Measurements from ENCODE around the gene SLX4IP. TPM values are rescaled to one million over a fixed set of nuclear protein-coding genes. Genes with fewer than 3 reads are reported as not detected.

The SLX4IP gene
- total and polyA plus RNA-seq, 7 donors, result 0.20 to 1.9 (median 0.86) TPM

DNA sequence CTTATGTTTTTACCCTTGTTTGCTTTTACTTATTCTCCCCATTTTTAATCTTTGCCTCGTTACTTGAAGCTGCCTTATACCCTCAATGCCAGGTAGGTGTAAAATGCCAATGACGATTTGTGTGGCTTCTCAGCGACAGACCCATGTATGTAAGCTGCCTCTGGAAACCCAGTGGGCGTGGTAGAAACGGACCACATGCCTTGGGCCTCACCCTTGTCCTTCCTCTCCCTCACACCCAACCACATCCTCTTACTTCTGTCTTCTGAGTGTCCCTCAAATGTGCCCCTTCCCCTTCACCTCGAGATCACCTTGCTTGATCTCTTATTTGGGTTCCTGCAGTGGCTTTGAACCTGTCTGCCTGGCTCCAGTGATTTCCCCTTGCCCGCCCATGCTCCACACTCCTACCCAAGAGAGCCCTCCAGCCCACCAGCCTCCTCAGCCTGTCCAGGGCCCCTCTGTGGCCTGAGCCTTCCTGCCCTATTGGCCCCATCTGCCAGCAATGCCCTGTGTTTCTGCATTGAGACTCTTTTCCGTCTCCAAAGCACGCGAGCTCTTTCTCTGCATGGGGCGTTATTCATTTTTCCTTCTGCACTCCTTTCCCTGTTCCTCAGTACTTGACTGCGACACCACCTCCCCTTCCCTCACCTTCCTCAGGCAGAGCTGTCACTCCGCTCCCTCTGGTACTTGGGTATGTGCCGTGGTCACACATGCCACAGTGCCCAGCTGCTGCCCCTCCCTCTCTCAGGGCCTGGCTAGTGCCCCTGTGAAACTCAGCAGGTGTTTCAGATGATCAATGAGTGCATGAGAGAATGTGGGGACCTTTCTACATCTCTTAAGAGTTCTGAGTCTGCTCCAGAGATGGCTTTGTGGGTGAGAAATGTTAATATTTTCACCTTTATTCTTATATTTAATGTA, 115.4 kb downstream of the SLX4IP start:
- DNase-seq, result no peak
- no peaks in the 10 kb centered on the region for H3K36me3 ChIP-seq (ENCODE audit: insufficient read depth in 1 of 2, low read depth in 1 of 2)
- peaks cover 3% of the 10 kb centered on the region for H3K4me1 ChIP-seq
- no peaks in the 10 kb centered on the region for H3K27me3 ChIP-seq (ENCODE audit: insufficient read depth in 3 of 3, low read length in 2 of 3)
- ATAC-seq, result no peak
- H3K27ac ChIP-seq, result no peak overlapping the region
- intact Hi-C loops (cut with DNase I), result loop anchor here (5.0 to 10.0 kb wide), 3 partner anchors 654 to 992 kb away; no protein-coding TSS in a partner anchor
- WGBS, 3 donors, result 91 to 94% (median 94%) methylated on average over 14 of the region's 14 CpGs
- no peak overlapping the region for H3K4me3 ChIP-seq
- TF ChIP-seq, protein P1, sequence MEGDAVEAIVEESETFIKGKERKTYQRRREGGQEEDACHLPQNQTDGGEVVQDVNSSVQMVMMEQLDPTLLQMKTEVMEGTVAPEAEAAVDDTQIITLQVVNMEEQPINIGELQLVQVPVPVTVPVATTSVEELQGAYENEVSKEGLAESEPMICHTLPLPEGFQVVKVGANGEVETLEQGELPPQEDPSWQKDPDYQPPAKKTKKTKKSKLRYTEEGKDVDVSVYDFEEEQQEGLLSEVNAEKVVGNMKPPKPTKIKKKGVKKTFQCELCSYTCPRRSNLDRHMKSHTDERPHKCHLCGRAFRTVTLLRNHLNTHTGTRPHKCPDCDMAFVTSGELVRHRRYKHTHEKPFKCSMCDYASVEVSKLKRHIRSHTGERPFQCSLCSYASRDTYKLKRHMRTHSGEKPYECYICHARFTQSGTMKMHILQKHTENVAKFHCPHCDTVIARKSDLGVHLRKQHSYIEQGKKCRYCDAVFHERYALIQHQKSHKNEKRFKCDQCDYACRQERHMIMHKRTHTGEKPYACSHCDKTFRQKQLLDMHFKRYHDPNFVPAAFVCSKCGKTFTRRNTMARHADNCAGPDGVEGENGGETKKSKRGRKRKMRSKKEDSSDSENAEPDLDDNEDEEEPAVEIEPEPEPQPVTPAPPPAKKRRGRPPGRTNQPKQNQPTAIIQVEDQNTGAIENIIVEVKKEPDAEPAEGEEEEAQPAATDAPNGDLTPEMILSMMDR (IDR thresholded peaks at IDR 0.05), result no peak
- no peaks in the 10 kb centered on the region for H3K9me3 ChIP-seq

DNA sequence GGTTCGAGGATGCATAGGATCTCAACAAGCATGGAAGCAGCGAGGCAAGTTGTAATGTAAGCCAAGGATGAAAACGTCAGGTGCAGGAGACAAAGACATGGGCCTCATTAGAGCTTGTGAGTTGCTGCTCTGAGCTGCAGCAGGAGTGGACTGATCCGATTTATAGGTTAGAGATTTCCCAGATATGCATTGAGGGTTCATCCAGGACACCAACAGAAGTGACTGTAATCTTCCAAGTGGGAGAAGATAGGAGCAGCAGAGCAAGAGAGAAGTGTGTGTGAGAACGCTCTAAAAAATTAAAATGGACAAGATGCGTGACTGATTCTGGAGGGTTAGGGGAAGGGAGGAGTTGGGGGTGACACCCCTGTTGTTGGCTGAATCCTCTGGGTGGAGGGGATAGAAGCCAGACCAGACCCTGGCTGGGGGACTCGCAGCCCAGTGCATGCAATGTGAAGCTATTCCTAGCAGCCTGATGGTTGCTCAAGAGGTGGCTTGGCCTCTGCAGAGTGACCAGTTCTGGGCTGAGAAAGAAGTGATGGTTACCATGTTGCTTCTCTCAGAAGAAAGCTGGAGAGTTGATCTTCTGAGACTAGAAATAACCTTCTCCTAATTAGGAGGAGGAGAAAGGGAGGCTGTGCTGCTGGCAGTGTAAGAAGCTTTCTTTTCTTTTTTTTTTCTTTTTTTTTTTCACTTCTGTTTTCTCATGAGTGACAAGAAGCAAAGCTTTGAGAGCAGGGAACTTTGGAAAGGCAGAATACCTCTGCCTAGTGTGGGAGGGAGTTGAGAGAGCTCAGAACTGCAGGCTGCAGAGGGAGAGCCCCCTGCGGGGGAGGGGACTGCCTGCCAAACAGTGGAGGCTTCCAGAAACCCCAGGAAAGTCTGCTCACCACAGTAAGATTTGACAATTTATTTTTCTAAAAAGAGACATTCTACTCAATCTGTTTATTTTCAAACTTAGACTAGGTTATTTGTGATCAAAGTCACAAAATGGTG, 116.9 kb downstream of the SLX4IP start:
- peak in 1 of 4 donors; percentile 54 for ATAC-seq
- 82 to 84% (median 83%) methylated on average over 8 of the region's 8 CpGs for WGBS, 3 donors
- intact Hi-C loops (cut with DNase I), result loop anchor here (1.0 to 10.0 kb wide), 5 partner anchors 653 to 993 kb away; no protein-coding TSS in a partner anchor

DNA sequence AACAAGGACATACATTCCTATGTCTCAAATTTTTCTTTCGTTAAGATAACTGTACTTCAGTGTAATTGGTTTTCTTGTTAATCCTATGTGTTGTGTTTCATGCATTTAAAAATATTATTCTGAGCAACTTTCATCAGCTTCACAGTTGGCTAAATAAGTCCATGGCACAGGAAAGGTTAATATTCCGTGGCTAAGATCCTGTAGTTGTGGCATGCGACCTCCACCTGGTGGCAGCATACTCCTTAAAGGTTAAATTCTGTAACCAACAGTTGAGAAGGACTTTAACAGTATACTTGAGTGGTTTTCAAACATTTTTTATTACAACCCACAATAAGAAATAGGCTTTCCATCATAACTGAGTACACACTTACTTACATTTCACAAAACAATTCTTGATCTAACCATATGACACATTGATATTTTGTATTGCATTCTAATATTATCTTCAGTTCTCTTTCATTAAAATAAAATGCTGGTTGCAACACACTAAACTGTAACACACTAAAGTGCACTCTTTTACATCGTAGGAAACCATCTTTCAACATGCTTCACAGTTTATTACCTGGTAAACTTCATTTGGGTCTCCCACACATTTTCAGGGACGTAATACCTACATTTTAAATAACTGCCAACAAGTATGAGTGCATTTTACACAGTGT, 118.3 kb downstream of the SLX4IP start:
- TF ChIP-seq, protein P1 (IDR thresholded peaks at IDR 0.05), result peak; percentile 82
- Histone ChIP-seq H3K9me3 (no peaks in the 10 kb centered on the region), H3K27ac (no peak overlapping the region), H3K27me3 (ENCODE audit: insufficient read depth in 3 of 3, low read length in 2 of 3) (no peaks in the 10 kb centered on the region), H3K36me3 (ENCODE audit: insufficient read depth in 1 of 2, low read depth in 1 of 2) (no peaks in the 10 kb centered on the region), H3K4me3 (no peak overlapping the region), H3K4me1 (peaks cover 3% of the 10 kb centered on the region)
- DNase-seq (peak; percentile 63 to 79), ATAC-seq (peak; percentile 67 to 89 (median 78))
- 40 to 46% (median 45%) methylated on average over 5 of the region's 5 CpGs for WGBS, 3 donors
- intact Hi-C loops (cut with DNase I), result loop anchor here (2.0 to 10.0 kb wide), 4 partner anchors 651 to 991 kb away; no protein-coding TSS in a partner anchor

More for the DNA sequence above, 116.9 kb downstream of the SLX4IP start:
- H3K4me1 ChIP-seq, result peaks cover 3% of the 10 kb centered on the region
- H3K27ac ChIP-seq, result no peak overlapping the region
- H3K4me3 ChIP-seq, result no peak overlapping the region
- no peaks in the 10 kb centered on the region for H3K9me3 ChIP-seq
- no peaks in the 10 kb centered on the region for H3K27me3 ChIP-seq (ENCODE audit: insufficient read depth in 3 of 3, low read length in 2 of 3)
- no peaks in the 10 kb centered on the region for H3K36me3 ChIP-seq (ENCODE audit: insufficient read depth in 1 of 2, low read depth in 1 of 2)
- no peak for DNase-seq
- TF ChIP-seq, protein P1 (IDR thresholded peaks at IDR 0.05), result no peak

DNA sequence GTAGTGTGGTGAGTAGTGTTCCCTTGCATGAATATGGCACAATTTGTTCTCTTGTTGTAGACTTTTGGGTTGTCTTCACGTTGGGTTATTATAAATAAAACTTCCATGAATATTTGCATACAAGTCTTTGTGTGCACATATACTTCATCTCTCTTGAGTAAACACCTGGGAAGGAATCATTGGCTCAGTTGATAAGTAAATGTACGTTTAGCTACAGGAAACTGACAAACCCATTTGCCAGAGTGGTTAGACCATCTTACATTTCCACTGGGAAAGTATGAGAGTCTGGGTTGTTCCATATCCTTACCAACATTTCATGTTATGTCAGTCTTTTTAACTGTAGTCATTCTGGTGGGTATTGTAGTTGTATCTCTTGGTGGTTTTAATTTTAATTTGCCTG, 119.2 kb downstream of the SLX4IP start:
- ATAC-seq (no peak), DNase-seq (no peak)
- intact Hi-C loops (cut with DNase I), result loop anchor here (5.0 to 10.0 kb wide), 3 partner anchors 651 to 988 kb away; no protein-coding TSS in a partner anchor
- 79 to 82% (median 81%) methylated on average over 2 of the region's 2 CpGs for WGBS, 3 donors
- H3K27me3 ChIP-seq (ENCODE audit: insufficient read depth in 3 of 3, low read length in 2 of 3), result no peaks in the 10 kb centered on the region
- TF ChIP-seq, protein P1 (IDR thresholded peaks at IDR 0.05), result no peak
- H3K4me1 ChIP-seq, result peaks cover 3% of the 10 kb centered on the region
- no peaks in the 10 kb centered on the region for H3K9me3 ChIP-seq
- H3K4me3 ChIP-seq, result no peak overlapping the region
- no peak overlapping the region for H3K27ac ChIP-seq
- H3K36me3 ChIP-seq (ENCODE audit: insufficient read depth in 1 of 2, low read depth in 1 of 2), result no peaks in the 10 kb centered on the region
